Measurements from ENCODE around the gene AIFM3.

DNA sequence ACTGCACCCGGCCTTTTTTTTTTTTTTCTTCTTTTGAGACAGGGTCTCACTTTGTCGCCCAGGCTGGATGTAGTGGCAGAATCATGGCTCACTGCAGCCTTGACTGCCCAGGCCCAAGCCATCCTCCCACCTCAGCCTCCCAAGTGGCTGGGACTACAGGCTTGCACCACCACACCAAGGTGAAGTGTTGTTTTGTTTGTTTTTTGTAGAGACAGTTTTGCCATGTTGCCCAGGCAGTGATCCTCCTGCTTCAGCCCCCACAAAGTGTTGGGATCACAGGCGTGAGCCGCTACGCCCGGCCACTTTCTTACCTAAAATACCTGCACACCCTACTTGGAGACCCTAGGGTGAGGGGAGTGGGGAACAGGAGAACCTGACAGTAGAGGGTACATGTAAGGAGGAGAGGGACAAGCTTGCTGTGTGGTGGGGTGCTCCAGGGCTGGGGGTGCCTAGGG, 4.5 kb upstream of the AIFM3 start:
- TF ChIP-seq CTCF (IDR thresholded peaks at IDR 0.05) = no peak
- no peak for TF ChIP-seq POLR2A (IDR thresholded peaks at IDR 0.05)
- TF ChIP-seq POLR2AphosphoS5 (IDR thresholded peaks at IDR 0.05) = no peak
- TF ChIP-seq EP300 (IDR thresholded peaks at IDR 0.05) = no peak
